Articular chondrocyte of knee joint (primary cell): ENCODE data around the gene LRRC38. TPM values are rescaled to one million over a fixed set of nuclear protein-coding genes. Genes with fewer than 3 reads are reported as not detected.

Source experiments
- total RNA-seq: library from RNA; depleted of rRNA; stranded (reverse); fragments of >200 nt; gene quantifications from 2 replicates; pipeline ENCODE4 v1.2.3, GENCODE V29; 2012

Gene LRRC38, protein sequence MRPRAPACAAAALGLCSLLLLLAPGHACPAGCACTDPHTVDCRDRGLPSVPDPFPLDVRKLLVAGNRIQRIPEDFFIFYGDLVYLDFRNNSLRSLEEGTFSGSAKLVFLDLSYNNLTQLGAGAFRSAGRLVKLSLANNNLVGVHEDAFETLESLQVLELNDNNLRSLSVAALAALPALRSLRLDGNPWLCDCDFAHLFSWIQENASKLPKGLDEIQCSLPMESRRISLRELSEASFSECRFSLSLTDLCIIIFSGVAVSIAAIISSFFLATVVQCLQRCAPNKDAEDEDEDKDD
- not detected in 2 replicates for total RNA-seq

DNA sequence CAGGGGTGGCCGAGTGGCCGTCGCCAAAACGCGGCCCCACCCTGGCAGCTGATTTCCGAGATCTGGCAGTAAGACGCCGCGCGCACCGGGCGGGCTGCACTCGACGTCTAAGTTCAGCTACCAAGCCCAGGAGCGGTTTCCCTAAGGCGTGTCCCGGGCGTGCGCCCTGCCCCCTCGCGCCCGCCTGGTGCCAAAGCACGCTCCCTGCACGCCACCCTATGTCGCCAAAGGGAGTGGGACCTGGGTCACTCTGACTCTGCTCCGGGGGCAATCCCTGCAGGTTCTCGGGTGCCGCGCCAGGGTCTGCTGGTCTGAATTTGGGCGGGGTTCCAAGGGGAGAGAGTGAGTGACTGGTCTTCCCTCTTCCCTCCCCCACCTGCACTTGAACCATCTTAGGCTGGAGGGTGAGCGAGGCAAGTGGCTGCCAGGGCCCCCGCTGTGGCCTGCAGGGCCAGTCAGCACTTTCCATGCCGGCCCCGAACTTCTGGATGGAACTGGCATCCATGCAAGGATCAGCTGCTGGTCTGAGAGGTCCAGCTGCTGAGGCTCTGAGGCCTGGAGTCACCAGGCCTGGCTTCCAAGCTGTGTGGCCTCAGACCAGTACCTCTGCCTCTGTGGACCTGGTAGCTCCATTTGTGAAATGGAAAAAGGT, at the start of gene LRRC38:
LRRC38 (minus strand) TSS at position 109 of the 652 bp plus-strand sequence. CDS start 410 bp downstream, outside the sequence.

Other genes with a start within 250 kb of the LRRC38 start
- gene PRAMEF8, start 228.9 kb downstream of the LRRC38 start, total RNA-seq = not detected in 2 replicates
- not detected in 2 replicates for gene PRAMEF33, start 210.5 kb downstream of the LRRC38 start, total RNA-seq
- not detected in 2 replicates for gene PRAMEF15, start 198.4 kb downstream of the LRRC38 start, total RNA-seq
- gene PRAMEF14, start 166.9 kb downstream of the LRRC38 start, total RNA-seq = not detected in 2 replicates
- not detected in 2 replicates for gene PRAMEF19, start 142.1 kb downstream of the LRRC38 start, total RNA-seq
- not detected in 2 replicates for gene PRAMEF17, start 124.4 kb downstream of the LRRC38 start, total RNA-seq
- gene PRAMEF20, start 103.6 kb downstream of the LRRC38 start, total RNA-seq = not detected in 2 replicates
- gene PDPN, start 69.8 kb upstream of the LRRC38 start, total RNA-seq = 92.0 and 120 TPM in 2 replicates
- 18.9 and 20.5 TPM in 2 replicates for gene PRDM2, start 186.2 kb upstream of the LRRC38 start, total RNA-seq